Stomach (tissue), 4 donors: Measurements from ENCODE around the gene ANKS1B.
A peak's percentile ranks its signal among the peaks of the same experiment; 100 is the strongest.

Experiments
- EP300 ChIP-seq: sonication (generic); formaldehyde crosslinking; IDR thresholded peaks from one replicate; pipeline ENCODE4 v1.6.1; 2017; ENCODE audit warnings: antibody characterized with exemption
- POLR2A ChIP-seq, 4 donors: fragments of 450-650 bp; IDR thresholded peaks; one replicate each; pipeline ENCODE4 v1.6.1; 2016; ENCODE audit warnings: antibody characterized with exemption in 4 of 4, control low read depth in 2 of 4, mild to moderate bottlenecking in 1 of 4, moderate library complexity in 1 of 4
- TF ChIP-seq, protein P1 (sequence below), 7 experiments: fragments of 450-650 bp in 4 of 7; fragments of 200-600 bp in 3 of 7; sonication (generic) in 3 of 7; IDR thresholded peaks; one replicate each; pipeline ENCODE4 v1.5.1; 2016 to 2019; ENCODE audit warnings: antibody characterized with exemption in 7 of 7, control low read depth in 2 of 7, mild to moderate bottlenecking in 1 of 7

DNA sequence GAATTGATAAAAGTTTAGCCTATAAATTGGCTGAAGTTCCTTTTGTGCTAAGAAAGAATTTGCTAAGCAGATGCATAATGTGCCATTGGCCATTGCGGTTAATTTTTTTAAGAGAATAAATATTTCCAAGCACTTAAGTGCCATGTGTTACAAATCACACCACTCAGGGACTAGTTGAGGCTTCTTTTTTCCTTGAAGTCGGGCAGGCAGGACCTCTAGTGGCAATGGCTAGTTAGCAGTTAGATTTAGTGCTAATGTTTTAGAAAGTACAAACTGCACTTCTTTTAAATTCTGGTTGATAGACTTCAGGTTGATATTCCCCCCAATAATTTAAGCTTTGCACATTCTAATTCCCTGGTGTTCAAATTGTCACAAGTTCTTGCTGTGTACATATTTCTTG, 1045.4 kb downstream of the ANKS1B start:
- TF ChIP-seq POLR2A (IDR thresholded peaks at IDR 0.05) (no peak), EP300 (no peak)
- TF ChIP-seq, protein P1, sequence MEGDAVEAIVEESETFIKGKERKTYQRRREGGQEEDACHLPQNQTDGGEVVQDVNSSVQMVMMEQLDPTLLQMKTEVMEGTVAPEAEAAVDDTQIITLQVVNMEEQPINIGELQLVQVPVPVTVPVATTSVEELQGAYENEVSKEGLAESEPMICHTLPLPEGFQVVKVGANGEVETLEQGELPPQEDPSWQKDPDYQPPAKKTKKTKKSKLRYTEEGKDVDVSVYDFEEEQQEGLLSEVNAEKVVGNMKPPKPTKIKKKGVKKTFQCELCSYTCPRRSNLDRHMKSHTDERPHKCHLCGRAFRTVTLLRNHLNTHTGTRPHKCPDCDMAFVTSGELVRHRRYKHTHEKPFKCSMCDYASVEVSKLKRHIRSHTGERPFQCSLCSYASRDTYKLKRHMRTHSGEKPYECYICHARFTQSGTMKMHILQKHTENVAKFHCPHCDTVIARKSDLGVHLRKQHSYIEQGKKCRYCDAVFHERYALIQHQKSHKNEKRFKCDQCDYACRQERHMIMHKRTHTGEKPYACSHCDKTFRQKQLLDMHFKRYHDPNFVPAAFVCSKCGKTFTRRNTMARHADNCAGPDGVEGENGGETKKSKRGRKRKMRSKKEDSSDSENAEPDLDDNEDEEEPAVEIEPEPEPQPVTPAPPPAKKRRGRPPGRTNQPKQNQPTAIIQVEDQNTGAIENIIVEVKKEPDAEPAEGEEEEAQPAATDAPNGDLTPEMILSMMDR (IDR thresholded peaks at IDR 0.05), result peak in 1 of 7 experiments; percentile 6
